ENCODE data around the gene ABCC10. TPM values are rescaled to one million over a fixed set of nuclear protein-coding genes. Genes with fewer than 3 reads are reported as not detected.

ABCC10 gene
- 6.0 to 13.1 TPM (median 10.5 TPM) in 5 replicates for total RNA-seq (2022; extraction: Qiagen RNA extraction)

GRCh38 chr6:43427406-43428111 is at the start of gene ABCC10:
Gene ABCC10 (plus strand): TSS chr6:43427541. CDS start chr6:43427979, 438 bp downstream.

GRCh38 chr6:43455531-43456428 is 28.4 kb downstream of the ABCC10 start, which contains the start of gene DLK2:
Gene DLK2 (minus strand): TSS chr6:43455548. CDS start chr6:43454825, 723 bp downstream.

GRCh38 chr6:43477235-43478007 is 50.1 kb downstream of the ABCC10 start, which contains the start of gene TJAP1:
Gene TJAP1 (plus strand): TSS chr6:43477570. CDS start chr6:43499002, 21,432 bp downstream.

Other genes starting within 250 kb of the ABCC10 start
- 6.6 to 11.6 TPM (median 9.9 TPM) in 5 replicates for gene CUL9, start 245.3 kb upstream of the ABCC10 start, total RNA-seq (2022; extraction: Qiagen RNA extraction)
- 70.9 to 113 TPM (median 104 TPM) in 5 replicates for gene DNPH1, start 198.1 kb upstream of the ABCC10 start, total RNA-seq (2022; extraction: Qiagen RNA extraction)
- 0.03 to 0.06 TPM (median 0.05 TPM) in 5 replicates for gene TTBK1, start 184.1 kb upstream of the ABCC10 start, total RNA-seq (2022; extraction: Qiagen RNA extraction)
- not detected in 5 replicates for gene SLC22A7, start 129.3 kb upstream of the ABCC10 start, total RNA-seq (2022; extraction: Qiagen RNA extraction)
- gene CRIP3, start 118.7 kb upstream of the ABCC10 start, total RNA-seq (2022; extraction: Qiagen RNA extraction) = 0.44 to 1.1 TPM (median 0.52 TPM) in 5 replicates
- gene ZNF318, start 57.9 kb upstream of the ABCC10 start, total RNA-seq (2022; extraction: Qiagen RNA extraction) = 3.6 to 5.9 TPM (median 5.3 TPM) in 5 replicates
- 3.5 to 8.2 TPM (median 7.0 TPM) in 5 replicates for gene DLK2, start 28.0 kb downstream of the ABCC10 start, total RNA-seq (2022; extraction: Qiagen RNA extraction)
- 17.3 to 20.8 TPM (median 20.1 TPM) in 5 replicates for gene TJAP1, start 50.0 kb downstream of the ABCC10 start, total RNA-seq (2022; extraction: Qiagen RNA extraction)
- gene LRRC73, start 82.8 kb downstream of the ABCC10 start, total RNA-seq (2022; extraction: Qiagen RNA extraction) = 0.63 to 1.4 TPM (median 1.3 TPM) in 5 replicates
- 68.9 to 77.0 TPM (median 70.5 TPM) in 5 replicates for gene YIPF3, start 89.4 kb downstream of the ABCC10 start, total RNA-seq (2022; extraction: Qiagen RNA extraction)
- 44.5 to 60.7 TPM (median 49.6 TPM) in 5 replicates for gene POLR1C, start 89.5 kb downstream of the ABCC10 start, total RNA-seq (2022; extraction: Qiagen RNA extraction)
- gene XPO5, start 148.5 kb downstream of the ABCC10 start, total RNA-seq (2022; extraction: Qiagen RNA extraction) = 24.7 to 29.7 TPM (median 29.3 TPM) in 5 replicates
- 6.9 to 10.9 TPM (median 9.4 TPM) in 5 replicates for gene POLH, start 148.6 kb downstream of the ABCC10 start, total RNA-seq (2022; extraction: Qiagen RNA extraction)
- gene GTPBP2, start 201.7 kb downstream of the ABCC10 start, total RNA-seq (2022; extraction: Qiagen RNA extraction) = 16.2 to 23.6 TPM (median 21.4 TPM) in 5 replicates
- gene MAD2L1BP, start 208.3 kb downstream of the ABCC10 start, total RNA-seq (2022; extraction: Qiagen RNA extraction) = 33.4 to 40.0 TPM (median 35.9 TPM) in 5 replicates
- gene RSPH9, start 217.5 kb downstream of the ABCC10 start, total RNA-seq (2022; extraction: Qiagen RNA extraction) = 0.12 to 0.29 TPM (median 0.17 TPM) in 5 replicates